Measurements from ENCODE around the gene GALNT17.

GRCh38 chr7:71595176-71595575, 463.2 kb downstream of the GALNT17 start:
- TF ChIP-seq CTCF (optimal IDR thresholded peaks at IDR 0.05 in 1 of 3, IDR thresholded peaks at IDR 0.05 in 1 of 3, conservative IDR thresholded peaks at IDR 0.05 in 1 of 3; ENCODE audit: extremely low read depth in 1 of 3, insufficient read depth in 2 of 3, low read length in 3 of 3) (no peak), EZH2 (IDR thresholded peaks at IDR 0.05; ENCODE audit: low read length) (no peak)
